ENCODE results near the gene SAMD14. TPM values are rescaled to one million over a fixed set of nuclear protein-coding genes. Genes with fewer than 3 reads are reported as not detected.

SAMD14 gene
- total RNA-seq, 1 donor from 2014 or later: 0.26 TPM

DNA sequence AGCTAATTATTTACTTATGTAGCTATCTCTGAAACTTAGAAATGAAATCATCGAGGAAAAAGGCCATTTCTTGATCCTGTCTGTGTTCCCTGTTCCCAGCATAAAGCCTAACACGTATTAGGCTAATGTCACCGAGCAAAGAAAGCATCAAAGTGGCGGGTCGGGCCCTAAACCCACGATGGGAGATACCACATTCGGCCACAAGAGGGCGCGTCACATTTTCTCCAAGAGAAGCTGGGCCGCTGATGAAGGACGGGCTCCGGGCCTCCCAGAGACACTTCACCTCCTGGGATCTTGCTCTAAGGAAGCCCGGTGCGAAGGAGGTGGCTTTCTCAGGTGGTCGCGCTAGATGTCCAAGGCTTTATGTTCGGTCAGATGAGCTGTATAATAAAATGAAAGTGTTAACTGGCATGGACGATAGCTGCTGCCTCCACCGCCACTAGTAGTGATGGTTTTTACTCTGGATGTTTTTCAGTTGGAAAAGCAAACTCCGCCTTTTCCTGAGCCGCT lies 35.7 kb downstream of the SAMD14 start:
- peak; percentile 77 for DNase-seq (ENCODE audit: low read depth)
- no peaks in the 10 kb centered on the region for H3K27me3 ChIP-seq (ENCODE audit: control insufficient read depth, insufficient read depth, low read length)
- peak overlapping the region; percentile 65 for H3K4me3 ChIP-seq (ENCODE audit: low read depth, low read length)
- peaks cover 5% of the 10 kb centered on the region for H3K36me3 ChIP-seq (ENCODE audit: control insufficient read depth, insufficient read depth, low read length)
- TF ChIP-seq, protein P1, sequence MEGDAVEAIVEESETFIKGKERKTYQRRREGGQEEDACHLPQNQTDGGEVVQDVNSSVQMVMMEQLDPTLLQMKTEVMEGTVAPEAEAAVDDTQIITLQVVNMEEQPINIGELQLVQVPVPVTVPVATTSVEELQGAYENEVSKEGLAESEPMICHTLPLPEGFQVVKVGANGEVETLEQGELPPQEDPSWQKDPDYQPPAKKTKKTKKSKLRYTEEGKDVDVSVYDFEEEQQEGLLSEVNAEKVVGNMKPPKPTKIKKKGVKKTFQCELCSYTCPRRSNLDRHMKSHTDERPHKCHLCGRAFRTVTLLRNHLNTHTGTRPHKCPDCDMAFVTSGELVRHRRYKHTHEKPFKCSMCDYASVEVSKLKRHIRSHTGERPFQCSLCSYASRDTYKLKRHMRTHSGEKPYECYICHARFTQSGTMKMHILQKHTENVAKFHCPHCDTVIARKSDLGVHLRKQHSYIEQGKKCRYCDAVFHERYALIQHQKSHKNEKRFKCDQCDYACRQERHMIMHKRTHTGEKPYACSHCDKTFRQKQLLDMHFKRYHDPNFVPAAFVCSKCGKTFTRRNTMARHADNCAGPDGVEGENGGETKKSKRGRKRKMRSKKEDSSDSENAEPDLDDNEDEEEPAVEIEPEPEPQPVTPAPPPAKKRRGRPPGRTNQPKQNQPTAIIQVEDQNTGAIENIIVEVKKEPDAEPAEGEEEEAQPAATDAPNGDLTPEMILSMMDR (IDR thresholded peaks at IDR 0.05; ENCODE audit: insufficient read depth, low read length, severe bottlenecking): peak; percentile 85
- no peak for FAIRE-seq

DNA sequence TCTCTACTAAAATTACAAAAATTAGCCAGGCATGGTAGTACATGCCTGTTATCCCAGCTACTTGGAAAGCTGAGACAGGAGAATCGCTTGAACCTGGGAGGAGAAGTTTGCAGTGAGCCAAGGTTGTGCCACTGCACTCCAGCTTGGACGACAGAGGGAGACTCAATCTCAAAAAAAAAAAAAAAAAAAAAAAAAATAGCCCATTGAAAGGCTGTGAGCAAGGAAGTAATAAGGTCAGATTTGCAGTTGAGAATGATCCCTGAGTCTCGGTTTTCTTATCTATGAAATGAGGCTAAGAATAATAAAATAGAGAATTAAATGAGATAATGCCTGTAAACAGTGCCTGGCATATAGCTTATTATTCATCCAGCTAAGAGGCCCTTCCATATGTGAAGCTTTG lies 36.2 kb downstream of the SAMD14 start:
- Histone ChIP-seq H3K27me3 (ENCODE audit: control insufficient read depth, insufficient read depth, low read length) (no peaks in the 10 kb centered on the region), H3K36me3 (ENCODE audit: control insufficient read depth, insufficient read depth, low read length) (peaks cover 7% of the 10 kb centered on the region), H3K4me3 (ENCODE audit: low read depth, low read length) (no peak overlapping the region)
- no peak for DNase-seq (ENCODE audit: low read depth)
- no peak for FAIRE-seq
- TF ChIP-seq, protein P1 (IDR thresholded peaks at IDR 0.05; ENCODE audit: insufficient read depth, low read length, severe bottlenecking): no peak

DNA sequence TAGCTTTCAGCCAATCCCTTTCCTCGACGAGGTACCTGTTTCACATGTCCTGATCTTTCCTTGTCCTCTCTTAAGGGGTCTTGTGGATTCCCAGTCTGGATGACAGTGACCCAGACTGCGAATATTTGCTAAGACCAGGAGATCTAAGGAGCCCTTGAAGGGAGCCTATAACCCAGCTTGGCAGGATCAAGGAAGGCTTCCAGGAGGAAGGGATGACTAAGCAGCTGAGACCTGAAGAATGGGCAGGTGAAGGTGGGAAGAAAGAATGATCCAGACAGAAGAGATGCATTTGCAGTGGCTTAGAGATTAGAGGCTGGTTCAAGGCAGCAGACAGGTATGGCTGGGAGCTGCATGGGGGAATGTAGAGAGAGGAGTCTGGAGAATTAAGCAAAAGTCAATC lies 36.7 kb downstream of the SAMD14 start:
- peak; percentile 62 for DNase-seq (ENCODE audit: low read depth)
- FAIRE-seq: peak; percentile 85
- Histone ChIP-seq H3K36me3 (ENCODE audit: control insufficient read depth, insufficient read depth, low read length) (peaks cover 12% of the 10 kb centered on the region), H3K27me3 (ENCODE audit: control insufficient read depth, insufficient read depth, low read length) (no peaks in the 10 kb centered on the region), H3K4me3 (ENCODE audit: low read depth, low read length) (no peak overlapping the region)
- TF ChIP-seq, protein P1 (IDR thresholded peaks at IDR 0.05; ENCODE audit: insufficient read depth, low read length, severe bottlenecking): no peak

DNA sequence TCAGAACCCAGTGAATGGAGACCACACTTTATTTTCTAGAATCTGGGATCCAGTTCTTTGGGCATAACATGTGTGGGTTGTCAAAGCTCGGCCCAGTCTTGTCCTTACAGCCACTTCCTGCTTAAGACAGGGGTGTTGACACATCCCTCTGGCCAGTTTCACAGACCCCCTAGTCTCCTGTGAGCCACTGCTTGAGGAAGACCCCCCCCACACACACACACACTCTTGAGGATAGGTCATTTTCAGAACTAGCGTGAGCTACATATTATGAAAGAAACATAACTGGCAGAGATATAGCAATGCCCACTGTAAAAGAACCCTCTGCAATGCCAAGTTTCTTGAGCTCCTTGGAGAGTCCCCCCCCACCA lies 38.1 kb downstream of the SAMD14 start:
- TF ChIP-seq, protein P1 (IDR thresholded peaks at IDR 0.05; ENCODE audit: insufficient read depth, low read length, severe bottlenecking): no peak
- FAIRE-seq: no peak
- Histone ChIP-seq H3K36me3 (ENCODE audit: control insufficient read depth, insufficient read depth, low read length) (peaks cover 19% of the 10 kb centered on the region), H3K4me3 (ENCODE audit: low read depth, low read length) (no peak overlapping the region), H3K27me3 (ENCODE audit: control insufficient read depth, insufficient read depth, low read length) (no peaks in the 10 kb centered on the region)
- DNase-seq (ENCODE audit: low read depth): no peak

DNA sequence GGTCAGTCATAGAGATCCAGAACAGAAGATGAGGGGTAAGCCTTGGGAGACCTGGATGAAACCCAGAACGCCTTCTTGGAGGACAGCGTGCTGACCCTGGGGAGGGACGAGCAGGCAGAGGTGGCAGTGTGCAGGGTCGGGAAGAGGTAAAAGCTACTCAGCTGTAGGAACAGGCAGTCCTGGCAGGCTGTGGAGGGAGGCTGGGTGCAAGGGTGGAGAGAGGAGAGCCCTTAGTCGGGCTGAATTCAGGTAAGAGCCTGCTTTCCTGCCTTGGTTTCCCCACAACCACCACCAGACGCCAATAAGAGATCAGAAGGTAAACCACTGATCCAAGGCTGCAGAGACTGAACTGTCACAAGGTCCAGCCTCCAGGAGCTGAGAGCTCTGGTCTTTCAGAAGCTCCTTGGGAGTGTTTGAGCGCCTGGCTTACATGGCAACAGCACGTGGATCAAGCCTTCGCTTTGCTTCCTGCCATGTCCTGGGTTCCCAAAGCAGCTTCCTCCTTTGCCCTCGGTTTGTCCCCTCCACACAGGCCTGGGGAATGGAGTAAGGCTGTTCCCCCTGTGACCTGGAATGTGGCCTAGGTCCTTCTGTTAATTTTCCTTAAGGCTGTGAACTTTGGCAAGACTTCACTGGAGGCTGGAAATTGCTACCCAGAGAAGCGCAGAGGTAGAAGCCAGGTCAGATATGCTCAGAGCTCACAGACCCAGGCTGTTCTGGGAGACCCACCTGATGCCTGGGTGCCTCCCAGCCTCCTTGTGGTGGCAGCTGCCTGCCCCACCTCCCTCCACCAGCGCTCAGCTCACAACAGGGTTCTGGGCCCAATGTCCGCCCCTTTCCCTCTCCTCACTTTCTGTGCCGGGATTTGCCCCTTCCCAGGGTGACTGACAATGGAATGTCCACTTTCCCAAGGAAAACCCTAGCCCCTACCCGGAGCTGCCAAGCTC lies 38.7 kb downstream of the SAMD14 start:
- FAIRE-seq (peak; percentile 47), DNase-seq (ENCODE audit: low read depth) (no peak)
- TF ChIP-seq, protein P1 (IDR thresholded peaks at IDR 0.05; ENCODE audit: insufficient read depth, low read length, severe bottlenecking): no peak
- no peaks in the 10 kb centered on the region for H3K27me3 ChIP-seq (ENCODE audit: control insufficient read depth, insufficient read depth, low read length)
- H3K36me3 ChIP-seq (ENCODE audit: control insufficient read depth, insufficient read depth, low read length): peaks cover 19% of the 10 kb centered on the region
- H3K4me3 ChIP-seq (ENCODE audit: low read depth, low read length): no peak overlapping the region
